AG08395 (cell line): Measurements from ENCODE around the gene ZDHHC20.
"Not testable (repeated sequence)": the region's sequence is repeated elsewhere in the genome, so short reads cannot be mapped to it uniquely, and the experiment has no call there.

Source experiments
- DNase-seq: peaks from one replicate; pipeline ENCODE4 v3.0.0; 2012; ENCODE audit warnings: mixed read lengths, low spot score

ZDHHC20 gene

GRCh38 chr13:21435687-21436151 is 23.4 kb downstream of the ZDHHC20 start:
- peak; percentile 91 for DNase-seq

- DNase-seq = no peak
Observed at GRCh38 chr13:21435231-21435630, 23.9 kb downstream of the ZDHHC20 start.

- no peak for DNase-seq
Observed at GRCh38 chr13:21434588-21434987, 24.5 kb downstream of the ZDHHC20 start.

GRCh38 chr13:21429211-21429610 is 29.9 kb downstream of the ZDHHC20 start:
- no peak for DNase-seq

GRCh38 chr13:21427741-21428140 is 31.4 kb downstream of the ZDHHC20 start:
- DNase-seq = no peak

- no peak for DNase-seq
Observed at GRCh38 chr13:21426238-21426637, 32.9 kb downstream of the ZDHHC20 start.

- DNase-seq = no peak
Observed at GRCh38 chr13:21420706-21421105, 38.4 kb downstream of the ZDHHC20 start.

GRCh38 chr13:21413013-21413412 is 46.1 kb downstream of the ZDHHC20 start:
- DNase-seq = no peak

GRCh38 chr13:21410453-21410852 is 48.6 kb downstream of the ZDHHC20 start:
- DNase-seq = not testable (repeated sequence)

GRCh38 chr13:21405309-21405708 is 53.8 kb downstream of the ZDHHC20 start:
- DNase-seq = no peak

GRCh38 chr13:21402586-21403307 is 56.4 kb downstream of the ZDHHC20 start:
- DNase-seq = peak; percentile 4

- no peak for DNase-seq
Observed at GRCh38 chr13:21399741-21400140, 59.4 kb downstream of the ZDHHC20 start.

- DNase-seq = no peak
Observed at GRCh38 chr13:21395953-21396352, 63.1 kb downstream of the ZDHHC20 start.

- DNase-seq = no peak
Observed at GRCh38 chr13:21389124-21389523, 70.0 kb downstream of the ZDHHC20 start.

GRCh38 chr13:21385710-21386109 is 73.4 kb downstream of the ZDHHC20 start:
- DNase-seq = no peak

- DNase-seq = no peak
Observed at GRCh38 chr13:21383090-21383489, 76.0 kb downstream of the ZDHHC20 start.

GRCh38 chr13:21376998-21377985 is 81.8 kb downstream of the ZDHHC20 start:
- not testable (repeated sequence) for DNase-seq

GRCh38 chr13:21372530-21372929 is 86.6 kb downstream of the ZDHHC20 start:
- DNase-seq = no peak

- no peak for DNase-seq
Observed at GRCh38 chr13:21371011-21371410, 88.1 kb downstream of the ZDHHC20 start.

- no peak for DNase-seq
Observed at GRCh38 chr13:21365574-21365973, 93.5 kb downstream of the ZDHHC20 start.

- DNase-seq = no peak
Observed at GRCh38 chr13:21364916-21365315, 94.2 kb downstream of the ZDHHC20 start.

- DNase-seq = no peak
Observed at GRCh38 chr13:21364357-21364756, 94.7 kb downstream of the ZDHHC20 start.

- DNase-seq = no peak
Observed at GRCh38 chr13:21362741-21363140, 96.4 kb downstream of the ZDHHC20 start.
